ENCODE data around the gene EMC10. TPM values are rescaled to one million over a fixed set of nuclear protein-coding genes. Genes with fewer than 3 reads are reported as not detected.
"Not testable (repeated sequence)": the region's sequence is repeated elsewhere in the genome, so short reads cannot be mapped to it uniquely, and the experiment has no call there.

EMC10 gene
- total RNA-seq, 3 donors from 2014 or later, result 111 to 122 (median 117) TPM

GRCh38 chr19:50516964-50517703 is 40.8 kb downstream of the EMC10 start:
- ATAC-seq, result no peak
- Mint-ChIP-seq H3K4me1 (ENCODE audit: low read depth) (no peaks in the 10 kb centered on the region), H3K36me3 (ENCODE audit: insufficient read depth) (no peaks in the 10 kb centered on the region), H3K27me3 (ENCODE audit: low read depth) (peaks cover 10% of the 10 kb centered on the region), H3K9me3 (no peaks in the 10 kb centered on the region), H3K4me3 (no peak overlapping the region)
- no peak for DNase-seq

GRCh38 chr19:50517704-50518075 is 41.4 kb downstream of the EMC10 start:
- Mint-ChIP-seq H3K27me3 (ENCODE audit: low read depth) (peaks cover 10% of the 10 kb centered on the region), H3K4me3 (no peak overlapping the region), H3K9me3 (no peaks in the 10 kb centered on the region), H3K4me1 (ENCODE audit: low read depth) (no peaks in the 10 kb centered on the region), H3K36me3 (ENCODE audit: insufficient read depth) (no peaks in the 10 kb centered on the region)
- DNase-seq (no peak), ATAC-seq (no peak)

- H3K4me3 Mint-ChIP-seq, result no peak overlapping the region
- peaks cover 10% of the 10 kb centered on the region for H3K27me3 Mint-ChIP-seq (ENCODE audit: low read depth)
- no peaks in the 10 kb centered on the region for H3K4me1 Mint-ChIP-seq (ENCODE audit: low read depth)
- no peaks in the 10 kb centered on the region for H3K9me3 Mint-ChIP-seq
- H3K36me3 Mint-ChIP-seq (ENCODE audit: insufficient read depth), result no peaks in the 10 kb centered on the region
- no peak for DNase-seq
- no peak for ATAC-seq
Observed at GRCh38 chr19:50518091-50519005, 42.0 kb downstream of the EMC10 start.

- H3K4me1 Mint-ChIP-seq (ENCODE audit: low read depth), result no peaks in the 10 kb centered on the region
- ATAC-seq (no peak), DNase-seq (no peak)
- no peaks in the 10 kb centered on the region for H3K36me3 Mint-ChIP-seq (ENCODE audit: insufficient read depth)
- H3K4me3 Mint-ChIP-seq, result no peak overlapping the region
- no peaks in the 10 kb centered on the region for H3K9me3 Mint-ChIP-seq
- peaks cover 9% of the 10 kb centered on the region for H3K27me3 Mint-ChIP-seq (ENCODE audit: low read depth)
Observed at GRCh38 chr19:50519006-50519575, 42.8 kb downstream of the EMC10 start.

GRCh38 chr19:50520822-50521465 is 44.6 kb downstream of the EMC10 start:
- H3K4me1 Mint-ChIP-seq (ENCODE audit: low read depth), result no peaks in the 10 kb centered on the region
- ATAC-seq (no peak), DNase-seq (no peak)
- H3K9me3 Mint-ChIP-seq, result no peaks in the 10 kb centered on the region
- peaks cover 2% of the 10 kb centered on the region for H3K27me3 Mint-ChIP-seq (ENCODE audit: low read depth)
- no peak overlapping the region for H3K4me3 Mint-ChIP-seq
- H3K36me3 Mint-ChIP-seq (ENCODE audit: insufficient read depth), result no peaks in the 10 kb centered on the region

GRCh38 chr19:50522881-50523280 is 46.6 kb downstream of the EMC10 start:
- no peak for ATAC-seq
- H3K4me1 Mint-ChIP-seq (ENCODE audit: low read depth), result no peaks in the 10 kb centered on the region
- H3K36me3 Mint-ChIP-seq (ENCODE audit: insufficient read depth), result no peaks in the 10 kb centered on the region
- H3K27me3 Mint-ChIP-seq (ENCODE audit: low read depth), result peaks cover 2% of the 10 kb centered on the region
- no peaks in the 10 kb centered on the region for H3K9me3 Mint-ChIP-seq
- H3K4me3 Mint-ChIP-seq, result no peak overlapping the region
- no peak for DNase-seq

DNA sequence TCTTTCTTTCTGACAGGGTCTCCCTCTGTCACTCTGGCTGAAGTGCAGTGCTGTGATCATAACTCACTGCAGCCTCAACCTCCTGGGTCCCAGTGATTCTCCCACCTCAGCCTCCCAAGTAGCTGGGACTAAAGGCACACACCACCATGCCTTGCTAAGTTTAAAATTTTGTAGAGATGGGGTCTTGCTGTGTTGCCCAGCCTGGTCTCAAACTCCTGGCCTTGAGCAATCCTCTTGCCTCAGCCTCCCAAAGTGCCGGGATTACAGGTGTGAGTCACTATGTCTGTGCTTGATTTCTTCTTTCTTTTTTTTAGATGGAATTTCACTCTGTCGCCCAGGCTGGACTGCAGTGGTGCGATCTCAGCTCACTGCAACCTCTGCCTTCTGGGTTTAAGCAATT is 51.7 kb downstream of the EMC10 start:
- peaks cover 28% of the 10 kb centered on the region for H3K27me3 Mint-ChIP-seq (ENCODE audit: low read depth)
- ATAC-seq; H3K36me3 Mint-ChIP-seq (ENCODE audit: insufficient read depth); H3K4me1 Mint-ChIP-seq (ENCODE audit: low read depth); DNase-seq; H3K4me3 Mint-ChIP-seq; H3K9me3 Mint-ChIP-seq: not testable (repeated sequence)

GRCh38 chr19:50531171-50531612 is 54.9 kb downstream of the EMC10 start:
- DNase-seq (no peak), ATAC-seq (no peak)
- Mint-ChIP-seq H3K27me3 (ENCODE audit: low read depth) (peaks cover 33% of the 10 kb centered on the region), H3K4me1 (ENCODE audit: low read depth) (no peaks in the 10 kb centered on the region), H3K36me3 (ENCODE audit: insufficient read depth) (no peaks in the 10 kb centered on the region), H3K4me3 (no peak overlapping the region), H3K9me3 (peaks cover 10% of the 10 kb centered on the region)

GRCh38 chr19:50532952-50533351 is 56.6 kb downstream of the EMC10 start:
- Mint-ChIP-seq H3K36me3 (ENCODE audit: insufficient read depth) (no peaks in the 10 kb centered on the region), H3K4me3 (no peak overlapping the region), H3K9me3 (peaks cover 10% of the 10 kb centered on the region), H3K4me1 (ENCODE audit: low read depth) (peaks cover 1% of the 10 kb centered on the region), H3K27me3 (ENCODE audit: low read depth) (peaks cover 40% of the 10 kb centered on the region)
- ATAC-seq (no peak), DNase-seq (no peak)

- Mint-ChIP-seq H3K4me1 (ENCODE audit: low read depth) (peaks cover 1% of the 10 kb centered on the region), H3K27me3 (ENCODE audit: low read depth) (peaks cover 37% of the 10 kb centered on the region), H3K9me3 (peaks cover 10% of the 10 kb centered on the region), H3K4me3 (no peak overlapping the region), H3K36me3 (ENCODE audit: insufficient read depth) (no peaks in the 10 kb centered on the region)
- DNase-seq (no peak), ATAC-seq (no peak)
Observed at GRCh38 chr19:50534478-50534877, 58.2 kb downstream of the EMC10 start.

DNA sequence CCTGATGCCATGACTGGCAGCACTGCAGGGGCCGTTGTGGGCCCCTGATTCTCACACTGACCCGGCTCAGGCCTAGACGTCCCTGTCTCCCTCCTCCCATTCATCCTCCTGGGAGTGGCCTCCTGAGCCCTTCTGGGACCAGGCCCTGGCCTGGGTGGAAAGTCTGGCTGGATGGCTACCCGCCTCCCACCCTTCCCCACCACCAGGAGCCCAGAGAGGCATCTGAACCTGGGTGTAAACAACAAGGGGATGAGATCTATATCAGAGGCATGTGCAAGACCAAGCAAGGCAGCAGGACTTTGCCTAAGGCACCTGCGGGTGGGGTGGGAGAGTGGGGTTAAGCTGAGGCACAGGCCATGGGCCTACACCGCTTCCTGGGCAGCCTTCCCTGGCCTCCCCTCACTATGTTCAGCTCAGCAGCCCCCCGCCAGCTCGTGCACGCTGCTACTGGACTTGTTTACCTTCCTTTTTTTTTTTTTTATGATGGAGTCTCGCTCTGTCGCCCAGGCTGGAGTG is 59.4 kb downstream of the EMC10 start:
- ATAC-seq, result no peak
- DNase-seq, result no peak
- Mint-ChIP-seq H3K36me3 (ENCODE audit: insufficient read depth) (no peaks in the 10 kb centered on the region), H3K4me3 (no peak overlapping the region), H3K9me3 (peaks cover 10% of the 10 kb centered on the region), H3K4me1 (ENCODE audit: low read depth) (peaks cover 1% of the 10 kb centered on the region), H3K27me3 (ENCODE audit: low read depth) (peaks cover 30% of the 10 kb centered on the region)

DNA sequence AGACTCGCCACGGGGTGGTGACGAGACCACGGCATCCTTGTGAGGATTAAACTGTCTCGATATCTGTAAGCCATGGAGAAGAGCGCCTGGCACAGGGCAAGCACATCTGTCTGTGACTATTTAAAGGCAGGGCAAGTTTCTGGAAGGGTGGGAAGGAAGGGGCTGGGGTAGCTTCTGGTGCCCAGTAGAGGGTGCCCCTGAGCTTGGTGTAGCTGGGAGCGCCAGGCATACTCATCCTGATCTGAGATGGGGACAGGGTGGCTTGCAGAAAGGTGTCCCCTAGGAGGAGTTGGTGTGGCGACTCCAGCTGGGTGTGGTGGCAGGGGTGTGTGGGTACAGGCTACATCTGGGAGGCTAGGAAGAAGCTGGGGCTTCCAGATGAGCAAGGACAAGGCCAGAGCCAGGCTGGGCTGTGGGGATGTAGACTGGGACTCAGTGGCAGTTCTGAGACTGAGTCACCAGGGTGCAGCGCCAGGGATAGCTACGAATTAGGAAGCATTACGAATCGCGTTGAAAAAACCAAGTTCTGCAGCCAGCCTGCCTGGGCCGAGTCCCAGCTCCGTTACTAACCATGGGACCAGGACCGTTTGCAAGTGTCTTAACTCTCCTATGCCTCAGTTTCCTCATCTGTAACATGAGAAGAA is 60.5 kb downstream of the EMC10 start:
- no peaks in the 10 kb centered on the region for H3K36me3 Mint-ChIP-seq (ENCODE audit: insufficient read depth)
- ATAC-seq (no peak), DNase-seq (no peak)
- H3K9me3 Mint-ChIP-seq, result peaks cover 10% of the 10 kb centered on the region
- peaks cover 1% of the 10 kb centered on the region for H3K4me1 Mint-ChIP-seq (ENCODE audit: low read depth)
- peaks cover 23% of the 10 kb centered on the region for H3K27me3 Mint-ChIP-seq (ENCODE audit: low read depth)
- H3K4me3 Mint-ChIP-seq, result no peak overlapping the region

DNA sequence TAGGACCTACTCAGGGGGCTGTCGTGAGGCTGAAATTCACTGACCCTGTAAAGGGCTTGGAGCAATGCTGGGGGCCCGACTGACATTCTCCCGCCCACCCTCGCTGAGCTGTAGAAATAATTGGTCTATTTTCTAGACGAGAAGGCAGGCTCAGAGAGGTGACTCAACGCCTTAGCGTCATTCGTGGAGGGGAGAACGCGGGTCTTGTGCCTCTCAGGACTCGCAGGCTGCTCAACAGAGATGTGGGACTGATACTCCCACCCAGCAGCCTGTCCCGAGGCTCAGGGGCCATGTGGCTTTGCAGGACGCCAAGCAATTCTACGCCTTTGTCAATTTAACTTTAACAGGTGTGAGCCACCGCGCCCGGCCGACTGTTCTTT is 61.0 kb downstream of the EMC10 start:
- Mint-ChIP-seq H3K4me3 (no peak overlapping the region), H3K27me3 (ENCODE audit: low read depth) (peaks cover 21% of the 10 kb centered on the region), H3K4me1 (ENCODE audit: low read depth) (peaks cover 1% of the 10 kb centered on the region), H3K36me3 (ENCODE audit: insufficient read depth) (no peaks in the 10 kb centered on the region), H3K9me3 (peaks cover 10% of the 10 kb centered on the region)
- peak in 1 of 2 donors; percentile 37 for ATAC-seq
- DNase-seq, result no peak

All from activated T-cell treated with anti-CD3 and anti-CD28 coated beads, Interleukin-2, amount 50 U/mL, for 4 hours (primary cell).